Lower leg skin (tissue), 3 donors: Measurements from ENCODE around the gene KCNMB1.

Experiments used
- POLR2A ChIP-seq, 2 donors: fragments of 450-650 bp; IDR thresholded peaks; one replicate each; pipeline ENCODE4 v1.6.1; 2016 to 2017; ENCODE audit warnings: antibody characterized with exemption in 2 of 2, mild to moderate bottlenecking in 1 of 2, moderate library complexity in 1 of 2
- TF ChIP-seq, protein P1 (sequence below), 3 donors: fragments of 450-650 bp; IDR thresholded peaks; one replicate each; pipeline ENCODE4 v1.5.1; 2016; ENCODE audit warnings: antibody characterized with exemption in 3 of 3, mild to moderate bottlenecking in 3 of 3, moderate library complexity in 2 of 3

- TF ChIP-seq, protein P1, sequence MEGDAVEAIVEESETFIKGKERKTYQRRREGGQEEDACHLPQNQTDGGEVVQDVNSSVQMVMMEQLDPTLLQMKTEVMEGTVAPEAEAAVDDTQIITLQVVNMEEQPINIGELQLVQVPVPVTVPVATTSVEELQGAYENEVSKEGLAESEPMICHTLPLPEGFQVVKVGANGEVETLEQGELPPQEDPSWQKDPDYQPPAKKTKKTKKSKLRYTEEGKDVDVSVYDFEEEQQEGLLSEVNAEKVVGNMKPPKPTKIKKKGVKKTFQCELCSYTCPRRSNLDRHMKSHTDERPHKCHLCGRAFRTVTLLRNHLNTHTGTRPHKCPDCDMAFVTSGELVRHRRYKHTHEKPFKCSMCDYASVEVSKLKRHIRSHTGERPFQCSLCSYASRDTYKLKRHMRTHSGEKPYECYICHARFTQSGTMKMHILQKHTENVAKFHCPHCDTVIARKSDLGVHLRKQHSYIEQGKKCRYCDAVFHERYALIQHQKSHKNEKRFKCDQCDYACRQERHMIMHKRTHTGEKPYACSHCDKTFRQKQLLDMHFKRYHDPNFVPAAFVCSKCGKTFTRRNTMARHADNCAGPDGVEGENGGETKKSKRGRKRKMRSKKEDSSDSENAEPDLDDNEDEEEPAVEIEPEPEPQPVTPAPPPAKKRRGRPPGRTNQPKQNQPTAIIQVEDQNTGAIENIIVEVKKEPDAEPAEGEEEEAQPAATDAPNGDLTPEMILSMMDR (IDR thresholded peaks at IDR 0.05): no peak
- TF ChIP-seq POLR2A (IDR thresholded peaks at IDR 0.05): no peak
Observed at GRCh38 chr5:170436335-170436734, 47.2 kb upstream of the KCNMB1 start.
